HepG2 (cell line): ENCODE measurements around the gene OSBPL9.

ENCODE experiments used
- CHD2 ChIP-seq: IDR thresholded peaks from 2 replicates; pipeline ENCODE4 v1.6.1; 2011; ENCODE audit warnings: low read depth, low read length, improper control_type of control experiment
- FOXM1 ChIP-seq: sonication (generic); formaldehyde crosslinking; IDR thresholded peaks from 2 replicates; pipeline ENCODE4 v1.5.0; 2020; ENCODE audit warnings: missing genetic modification reagents
- RELA ChIP-seq: sonication (generic); formaldehyde crosslinking; IDR thresholded peaks from 2 replicates; pipeline ENCODE4 v1.4.0; 2020; ENCODE audit warnings: missing genetic modification reagents

DNA sequence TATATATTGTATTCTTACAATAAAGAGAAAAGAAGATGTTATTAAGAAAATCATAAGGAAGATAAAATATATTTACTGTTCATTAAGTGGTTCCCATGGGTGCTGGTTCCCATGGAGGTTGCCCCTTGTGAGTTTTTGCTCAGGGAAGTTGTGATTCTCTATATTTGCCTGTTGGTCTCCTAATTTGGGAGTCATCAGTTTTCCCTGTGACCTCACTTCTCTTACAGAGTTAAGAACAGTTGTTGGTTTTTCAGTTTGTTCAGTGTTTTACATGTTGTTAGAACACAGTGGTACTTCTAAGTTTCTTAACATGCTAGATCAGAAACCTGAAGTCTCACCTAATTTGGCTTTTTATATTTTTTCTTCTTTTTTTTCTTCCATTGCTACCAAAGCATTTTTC lies 109.2 kb downstream of the OSBPL9 start:
- TF ChIP-seq RELA (CRISPR knock-in tag) (no peak), CHD2 (no peak), FOXM1 (CRISPR knock-in tag) (no peak)
